ENCODE measurements around the gene MCOLN1.

DNA sequence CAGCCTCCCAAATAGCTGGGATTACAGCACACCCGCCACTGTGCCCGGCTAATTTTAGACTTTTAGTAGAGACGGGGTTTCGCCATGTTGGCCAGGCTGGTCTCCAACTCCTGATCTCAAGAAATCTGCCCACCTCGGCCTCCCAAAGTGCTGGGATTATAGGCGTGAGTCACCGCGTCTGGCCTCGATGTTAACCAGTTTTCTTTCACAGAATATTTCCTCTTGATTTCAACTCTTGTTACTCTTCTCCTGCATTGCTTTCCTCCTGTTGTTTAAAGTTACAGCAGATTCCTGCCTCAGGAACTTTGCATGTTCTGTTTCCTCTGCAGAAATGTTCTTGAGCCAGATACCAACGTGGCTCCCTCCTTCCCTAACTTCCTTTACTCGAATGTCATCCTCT lies 29.9 kb upstream of the MCOLN1 start:
- TF ChIP-seq POLR2A (IDR thresholded peaks at IDR 0.05; ENCODE audit: low read depth, low read length) (no peak), PAX5 (IDR thresholded peaks at IDR 0.05; ENCODE audit: insufficient read depth, low read length, severe bottlenecking) (no peak), SPI1 (IDR thresholded peaks at IDR 0.05; ENCODE audit: low read depth, low read length) (no peak)
